ENCODE results near the gene NRXN2. TPM values are rescaled to one million over a fixed set of nuclear protein-coding genes. Genes with fewer than 3 reads are reported as not detected.

Gene NRXN2
- total and polyA plus RNA-seq, 2 experiments from 2014 or later: 1.1 to 5.6 TPM

DNA sequence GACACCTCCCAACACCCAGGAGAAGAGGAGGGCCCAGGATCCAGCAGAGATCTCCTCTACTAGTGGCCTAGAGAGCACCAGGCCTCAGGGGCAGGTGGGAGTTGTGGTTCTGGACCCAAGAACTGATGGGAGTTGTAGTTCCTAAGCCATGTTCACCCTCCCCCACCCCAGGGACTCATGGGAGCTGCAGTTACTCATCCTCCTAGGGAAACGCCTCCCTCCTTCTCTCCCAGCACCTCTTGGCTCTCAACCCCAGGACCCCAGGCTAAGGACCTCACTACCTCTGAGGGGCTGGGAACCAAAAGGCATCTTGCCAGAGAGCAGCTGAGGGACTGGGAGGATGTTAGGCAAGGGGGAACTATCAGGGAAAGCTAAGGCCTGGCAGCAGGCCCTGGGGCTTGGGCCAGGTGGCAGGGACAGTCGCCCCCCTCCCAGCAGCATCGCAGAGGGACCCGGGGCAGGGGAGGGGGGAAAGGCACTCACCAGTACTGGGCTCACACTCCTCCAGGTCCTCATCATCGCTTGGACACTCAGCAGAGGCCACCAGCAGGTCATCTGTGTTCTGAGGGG, 103.1 kb downstream of the NRXN2 start:
- no peaks in the 10 kb centered on the region for H3F3A ChIP-seq (ENCODE audit: insufficient read depth)

DNA sequence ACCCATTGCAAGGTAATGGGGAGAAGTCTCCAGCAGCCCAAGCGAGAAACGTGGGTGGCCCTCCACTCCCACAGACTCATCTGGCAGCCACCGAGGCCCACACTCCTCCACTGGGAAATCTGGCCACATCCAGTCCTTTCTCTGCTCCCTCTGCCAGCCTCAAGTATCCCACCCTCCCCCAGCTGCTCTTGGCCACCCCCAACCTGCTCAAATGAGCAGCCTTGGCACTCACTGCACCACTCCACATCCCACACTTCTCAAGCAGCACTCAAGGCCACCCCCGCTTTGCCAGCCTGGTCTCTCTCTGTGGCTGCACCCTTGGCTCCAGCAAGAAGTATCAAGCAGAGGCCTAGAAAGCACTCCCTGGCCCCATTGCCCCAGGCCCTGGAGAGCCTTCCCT, 103.8 kb downstream of the NRXN2 start:
- no peak overlapping the region for H3K9ac ChIP-seq
- H3K9me2 ChIP-seq (ENCODE audit: insufficient read depth): no peaks in the 10 kb centered on the region
- no peaks in the 10 kb centered on the region for H3K79me2 ChIP-seq (ENCODE audit: insufficient read depth)
- TF ChIP-seq EZH2 (IDR thresholded peaks at IDR 0.05; ENCODE audit: insufficient read depth, poor library complexity, severe bottlenecking) (no peak), EZH2phosphoT487 (IDR thresholded peaks at IDR 0.05; ENCODE audit: insufficient read depth, low read depth) (no peak)
- no peak overlapping the region for H3K4me3 ChIP-seq
- no peaks in the 10 kb centered on the region for H4K20me1 ChIP-seq (ENCODE audit: insufficient read depth)
- no peaks in the 10 kb centered on the region for H3K36me3 ChIP-seq (ENCODE audit: low read depth)
- no peaks in the 10 kb centered on the region for H3K4me1 ChIP-seq (ENCODE audit: insufficient read depth)
- DNase-seq: no peak
- H3K9me3 ChIP-seq (ENCODE audit: low read depth): no peaks in the 10 kb centered on the region
- no peaks in the 10 kb centered on the region for H3K27me3 ChIP-seq (replicated peaks; ENCODE audit: insufficient read depth)
- H2AFZ ChIP-seq: no peak overlapping the region
- H3K4me2 ChIP-seq (ENCODE audit: unreplicated experiment): no peak overlapping the region
- 63 to 81% methylated on average over 4 of the region's 4 CpGs for WGBS, 2 experiments (ENCODE audit: low coverage in 1 of 2, low lambda C conversion rate in 2 of 2, missing lambda C conversion rate in 2 of 2)
- H3F3A ChIP-seq (ENCODE audit: insufficient read depth): no peaks in the 10 kb centered on the region
- in situ Hi-C loops (cut with MboI): no loop called here
- H3K27ac ChIP-seq: no peak overlapping the region

More for the DNA sequence above, 103.1 kb downstream of the NRXN2 start:
- H3K9me2 ChIP-seq (ENCODE audit: insufficient read depth): no peaks in the 10 kb centered on the region
- no peaks in the 10 kb centered on the region for H3K27me3 ChIP-seq (replicated peaks; ENCODE audit: insufficient read depth)
- no peaks in the 10 kb centered on the region for H3K4me1 ChIP-seq (ENCODE audit: insufficient read depth)
- H3K79me2 ChIP-seq (ENCODE audit: insufficient read depth): no peaks in the 10 kb centered on the region
- H3K9ac ChIP-seq: no peak overlapping the region
- H4K20me1 ChIP-seq (ENCODE audit: insufficient read depth): no peaks in the 10 kb centered on the region
- H3K36me3 ChIP-seq (ENCODE audit: low read depth): no peaks in the 10 kb centered on the region
- in situ Hi-C loops (cut with MboI): no loop called here
- DNase-seq: peak; percentile 56
- H3K4me3 ChIP-seq: no peak overlapping the region
- no peak overlapping the region for H2AFZ ChIP-seq
- no peak overlapping the region for H3K4me2 ChIP-seq (ENCODE audit: unreplicated experiment)
- 35 to 53% methylated on average over 5 of the region's 5 CpGs for WGBS, 2 experiments (ENCODE audit: low coverage in 1 of 2, low lambda C conversion rate in 2 of 2, missing lambda C conversion rate in 2 of 2)
- TF ChIP-seq EZH2phosphoT487 (IDR thresholded peaks at IDR 0.05; ENCODE audit: insufficient read depth, low read depth): no peak
- TF ChIP-seq EZH2 (IDR thresholded peaks at IDR 0.05; ENCODE audit: insufficient read depth, poor library complexity, severe bottlenecking): no peak
- no peaks in the 10 kb centered on the region for H3K9me3 ChIP-seq (ENCODE audit: low read depth)
- no peak overlapping the region for H3K27ac ChIP-seq

DNA sequence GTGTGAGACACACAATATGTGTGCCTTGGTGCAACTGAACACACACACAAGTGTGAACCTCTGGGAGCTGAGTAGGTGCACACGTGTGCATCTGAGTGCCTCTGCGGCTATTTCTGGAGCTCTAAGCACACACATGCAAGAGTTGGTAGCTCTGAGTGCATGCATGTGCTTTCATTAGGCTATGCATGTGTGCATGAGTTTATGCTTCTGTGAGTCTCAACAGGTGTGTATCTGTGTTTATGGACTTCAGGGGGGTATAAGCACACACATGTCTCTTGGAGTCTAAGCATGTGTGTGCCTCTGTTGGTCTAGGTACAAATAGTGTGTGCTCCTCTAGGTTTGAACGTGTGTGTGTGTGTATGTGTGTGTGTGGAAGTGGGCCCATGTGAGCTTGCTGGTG, 106.2 kb downstream of the NRXN2 start:
- H3K36me3 ChIP-seq (ENCODE audit: low read depth): no peaks in the 10 kb centered on the region
- H3K9me2 ChIP-seq (ENCODE audit: insufficient read depth): no peaks in the 10 kb centered on the region
- TF ChIP-seq EZH2 (IDR thresholded peaks at IDR 0.05; ENCODE audit: insufficient read depth, poor library complexity, severe bottlenecking) (no peak), EZH2phosphoT487 (IDR thresholded peaks at IDR 0.05; ENCODE audit: insufficient read depth, low read depth) (no peak)
- in situ Hi-C loops (cut with MboI): no loop called here
- no peak for DNase-seq
- H3F3A ChIP-seq (ENCODE audit: insufficient read depth): no peaks in the 10 kb centered on the region
- H2AFZ ChIP-seq: no peak overlapping the region
- no peaks in the 10 kb centered on the region for H4K20me1 ChIP-seq (ENCODE audit: insufficient read depth)
- H3K4me3 ChIP-seq: no peak overlapping the region
- H3K9ac ChIP-seq: no peak overlapping the region
- no peaks in the 10 kb centered on the region for H3K9me3 ChIP-seq (ENCODE audit: low read depth)
- WGBS, 2 experiments (ENCODE audit: low coverage in 1 of 2, low lambda C conversion rate in 2 of 2, missing lambda C conversion rate in 2 of 2): 38 to 53% methylated on average over 3 of the region's 3 CpGs
- no peaks in the 10 kb centered on the region for H3K79me2 ChIP-seq (ENCODE audit: insufficient read depth)
- no peak overlapping the region for H3K27ac ChIP-seq
- no peaks in the 10 kb centered on the region for H3K27me3 ChIP-seq (replicated peaks; ENCODE audit: insufficient read depth)
- no peak overlapping the region for H3K4me2 ChIP-seq (ENCODE audit: unreplicated experiment)
- H3K4me1 ChIP-seq (ENCODE audit: insufficient read depth): no peaks in the 10 kb centered on the region

DNA sequence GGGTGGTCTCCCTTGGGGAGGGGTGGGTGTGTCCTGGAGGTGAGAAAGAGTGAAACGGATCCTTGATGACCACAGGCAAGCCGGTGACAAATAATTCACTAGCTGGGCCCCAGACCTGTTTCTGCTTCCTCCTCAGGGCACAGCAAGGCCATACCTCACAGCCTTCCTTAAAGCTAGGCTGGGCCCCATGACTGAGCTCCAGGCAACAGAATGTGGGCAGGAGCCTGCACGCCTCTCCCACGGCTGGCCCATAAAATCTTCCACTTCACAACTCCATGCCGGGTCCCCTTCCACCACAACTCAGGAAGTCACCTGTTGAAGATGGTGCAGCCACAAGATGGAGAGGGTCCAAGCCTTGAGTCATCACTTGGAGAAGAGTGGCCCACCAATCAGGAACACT, 108.1 kb downstream of the NRXN2 start:
- in situ Hi-C loops (cut with MboI): no loop called here
- 71 to 75% methylated on average over 5 of the region's 5 CpGs for WGBS, 2 experiments (ENCODE audit: low coverage in 1 of 2, low lambda C conversion rate in 2 of 2, missing lambda C conversion rate in 2 of 2)
- TF ChIP-seq EZH2 (IDR thresholded peaks at IDR 0.05; ENCODE audit: insufficient read depth, poor library complexity, severe bottlenecking): no peak
- no peak for TF ChIP-seq EZH2phosphoT487 (IDR thresholded peaks at IDR 0.05; ENCODE audit: insufficient read depth, low read depth)

More for the DNA sequence above, 108.1 kb downstream of the NRXN2 start:
- H3K9ac ChIP-seq: no peak overlapping the region
- no peaks in the 10 kb centered on the region for H3K36me3 ChIP-seq (ENCODE audit: low read depth)
- H3K9me2 ChIP-seq (ENCODE audit: insufficient read depth): no peaks in the 10 kb centered on the region
- H2AFZ ChIP-seq: no peak overlapping the region
- no peak overlapping the region for H3K27ac ChIP-seq
- H3K27me3 ChIP-seq (replicated peaks; ENCODE audit: insufficient read depth): no peaks in the 10 kb centered on the region
- H3K4me2 ChIP-seq (ENCODE audit: unreplicated experiment): no peak overlapping the region
- H4K20me1 ChIP-seq (ENCODE audit: insufficient read depth): no peaks in the 10 kb centered on the region
- no peaks in the 10 kb centered on the region for H3F3A ChIP-seq (ENCODE audit: insufficient read depth)
- no peaks in the 10 kb centered on the region for H3K4me1 ChIP-seq (ENCODE audit: insufficient read depth)
- no peak for DNase-seq
- no peaks in the 10 kb centered on the region for H3K9me3 ChIP-seq (ENCODE audit: low read depth)
- no peaks in the 10 kb centered on the region for H3K79me2 ChIP-seq (ENCODE audit: insufficient read depth)
- no peak overlapping the region for H3K4me3 ChIP-seq

All from GM23248 (cell line).